ENCODE data around the gene SV2A.
A peak's percentile ranks its signal among the peaks of the same experiment; 100 is the strongest.
"Not testable (repeated sequence)": the region's sequence is repeated elsewhere in the genome, so short reads cannot be mapped to it uniquely, and the experiment has no call there.

The SV2A gene, protein sequence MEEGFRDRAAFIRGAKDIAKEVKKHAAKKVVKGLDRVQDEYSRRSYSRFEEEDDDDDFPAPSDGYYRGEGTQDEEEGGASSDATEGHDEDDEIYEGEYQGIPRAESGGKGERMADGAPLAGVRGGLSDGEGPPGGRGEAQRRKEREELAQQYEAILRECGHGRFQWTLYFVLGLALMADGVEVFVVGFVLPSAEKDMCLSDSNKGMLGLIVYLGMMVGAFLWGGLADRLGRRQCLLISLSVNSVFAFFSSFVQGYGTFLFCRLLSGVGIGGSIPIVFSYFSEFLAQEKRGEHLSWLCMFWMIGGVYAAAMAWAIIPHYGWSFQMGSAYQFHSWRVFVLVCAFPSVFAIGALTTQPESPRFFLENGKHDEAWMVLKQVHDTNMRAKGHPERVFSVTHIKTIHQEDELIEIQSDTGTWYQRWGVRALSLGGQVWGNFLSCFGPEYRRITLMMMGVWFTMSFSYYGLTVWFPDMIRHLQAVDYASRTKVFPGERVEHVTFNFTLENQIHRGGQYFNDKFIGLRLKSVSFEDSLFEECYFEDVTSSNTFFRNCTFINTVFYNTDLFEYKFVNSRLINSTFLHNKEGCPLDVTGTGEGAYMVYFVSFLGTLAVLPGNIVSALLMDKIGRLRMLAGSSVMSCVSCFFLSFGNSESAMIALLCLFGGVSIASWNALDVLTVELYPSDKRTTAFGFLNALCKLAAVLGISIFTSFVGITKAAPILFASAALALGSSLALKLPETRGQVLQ

DNA sequence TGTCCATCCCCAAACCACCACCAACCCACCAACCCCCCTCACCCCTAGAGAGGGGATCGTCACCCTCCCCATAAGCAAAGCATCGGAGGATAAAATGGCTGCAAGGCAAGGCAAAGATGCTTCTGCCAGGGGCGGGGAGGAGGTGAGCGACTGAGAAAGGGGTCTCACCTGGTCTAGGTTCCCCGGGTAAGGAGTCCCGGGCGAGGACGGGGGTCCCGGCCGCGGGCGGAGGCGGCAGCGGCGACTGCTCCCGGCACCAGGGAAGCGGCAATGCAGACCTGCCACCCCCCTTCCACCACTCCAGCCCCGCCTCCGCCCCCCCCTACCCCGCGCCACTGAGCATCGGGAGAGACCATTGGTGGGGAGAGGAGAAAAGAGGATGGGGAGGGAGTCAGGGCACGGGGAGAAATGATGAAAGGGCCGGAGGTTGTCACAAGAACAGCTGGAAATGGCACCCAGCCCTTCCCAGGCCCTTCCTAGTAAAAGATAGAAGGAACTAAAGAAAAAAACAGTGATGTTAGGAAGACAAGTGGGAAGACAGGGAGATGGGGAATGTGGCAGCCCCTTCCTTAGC is at the start of gene SV2A:
Gene SV2A, minus strand, starts transcription at position 274 of the 574 bp plus-strand sequence. CDS start 4,004 bp downstream, outside the sequence.
- DNase-seq: peak; percentile 22

DNA sequence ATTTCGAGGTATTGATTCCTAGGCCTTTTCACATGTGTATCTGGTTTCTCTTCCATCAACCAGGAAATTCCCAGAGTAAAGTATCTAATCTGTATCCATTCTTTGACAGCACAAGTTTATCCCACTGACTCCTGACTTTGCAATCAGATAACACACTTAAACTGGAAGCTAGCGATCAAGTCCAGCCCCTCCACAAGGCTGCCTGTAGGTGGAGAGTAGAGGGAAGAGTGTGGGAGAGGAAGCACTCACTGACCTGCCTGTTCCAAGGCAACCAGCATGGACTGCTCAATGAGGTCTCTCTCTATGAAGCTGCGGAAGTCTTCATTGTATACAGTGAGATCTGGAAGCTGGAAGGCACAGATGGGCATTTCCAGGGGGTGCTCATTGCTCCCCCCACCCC is 49.4 kb upstream of the SV2A start:
- DNase-seq: no peak

DNA sequence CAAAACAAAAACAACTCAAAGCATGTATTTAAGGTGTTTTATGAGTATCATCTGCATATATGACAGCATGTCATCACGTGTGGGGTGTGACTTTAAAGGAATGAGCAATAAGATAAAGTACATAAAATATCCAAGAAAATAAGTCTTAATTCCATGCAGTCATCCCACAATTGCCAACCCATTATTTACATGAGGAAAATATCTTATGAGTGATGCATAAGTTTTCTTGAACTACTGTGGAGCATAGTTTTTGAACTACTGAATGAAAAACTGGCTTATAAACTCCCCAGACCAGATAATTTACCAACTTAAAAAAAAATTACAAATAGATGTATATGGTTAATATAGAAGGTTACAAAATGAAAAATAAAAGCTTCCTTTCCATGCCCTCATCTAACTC is 48.8 kb upstream of the SV2A start:
- DNase-seq: no peak

DNA sequence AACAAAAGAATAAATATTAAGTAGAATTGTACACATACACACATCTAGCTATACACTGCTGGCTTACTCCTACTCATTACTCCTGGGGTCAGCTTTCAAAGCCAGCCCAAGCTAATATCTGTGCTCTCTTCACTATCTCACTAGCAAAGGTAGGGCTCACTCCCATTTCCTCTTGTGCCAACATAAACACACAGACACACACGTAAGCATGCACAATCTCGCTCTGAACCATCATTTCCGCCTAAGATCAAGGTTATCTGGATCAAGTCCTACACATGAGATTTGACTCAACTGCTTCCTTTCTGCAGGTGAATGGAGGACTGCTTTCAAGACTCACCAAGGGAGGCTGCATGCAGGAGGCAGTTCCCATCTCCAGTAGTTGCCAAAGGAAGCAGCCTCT is 47.8 kb upstream of the SV2A start:
- DNase-seq: no peak

DNA sequence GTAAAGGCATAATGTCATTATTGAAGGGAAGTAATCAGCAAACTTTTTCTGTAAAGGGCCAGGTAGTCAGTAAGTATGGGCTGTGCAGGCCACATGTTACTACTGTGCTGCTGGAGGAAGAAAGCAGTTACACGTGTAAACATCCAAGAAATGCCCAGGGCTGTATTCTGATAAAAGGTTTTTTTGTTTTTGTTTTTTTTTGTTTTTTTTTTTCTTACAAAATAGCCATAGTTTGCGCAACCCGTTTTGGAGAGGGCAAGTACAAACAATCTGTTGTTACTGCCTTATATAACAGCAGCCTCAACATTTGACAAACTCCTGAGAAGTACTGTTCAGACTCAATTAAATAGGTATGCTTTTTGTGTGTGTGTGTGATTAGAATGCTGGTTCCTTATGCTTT is 45.7 kb upstream of the SV2A start:
- no peak for DNase-seq

DNA sequence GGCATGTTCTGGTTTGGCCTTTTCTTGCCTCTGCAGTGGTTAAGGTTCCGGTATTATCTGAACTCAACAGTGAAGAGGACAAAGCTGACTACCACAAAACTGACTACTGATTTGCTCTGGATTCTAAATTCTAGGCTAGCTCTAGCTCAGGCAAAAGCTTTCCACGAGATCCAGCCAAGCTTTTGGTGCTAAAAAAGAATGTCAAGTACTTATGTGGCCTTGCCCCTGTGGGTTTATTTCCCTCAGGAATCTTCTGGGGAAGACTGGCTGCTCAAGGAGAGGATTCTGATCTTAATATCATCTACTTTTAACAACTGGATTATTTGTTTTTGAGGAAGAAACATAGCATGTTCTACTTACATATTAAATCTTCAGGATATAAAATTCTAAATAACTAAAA is 45.1 kb upstream of the SV2A start:
- DNase-seq: no peak

DNA sequence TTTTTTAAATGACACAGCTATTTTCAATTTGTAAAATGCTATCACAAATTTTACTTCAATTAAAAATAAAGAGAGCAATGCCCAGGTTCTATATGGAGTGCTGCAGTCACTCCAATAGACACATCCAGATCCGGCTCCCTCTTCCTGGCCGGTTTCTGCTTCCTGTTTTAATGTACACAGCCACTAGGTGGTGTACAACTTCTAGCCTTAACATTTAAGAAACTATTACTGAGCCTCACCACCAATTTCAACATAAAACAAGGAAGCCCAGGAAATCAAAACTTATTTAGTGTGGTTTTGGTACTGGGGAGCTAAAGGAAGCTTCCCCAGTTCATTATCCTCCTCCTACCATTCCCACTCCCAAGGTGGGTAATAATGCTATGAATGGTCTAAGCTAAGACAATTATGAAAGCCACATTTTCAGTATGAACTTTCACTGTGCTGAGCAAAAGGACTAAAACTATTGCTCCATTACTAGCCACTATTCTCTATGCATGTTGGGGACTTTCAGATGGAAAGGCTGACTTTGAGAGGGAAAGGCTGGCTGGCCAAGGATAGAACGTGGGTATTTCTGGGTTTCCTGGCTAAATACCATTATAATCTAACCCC is 44.5 kb upstream of the SV2A start:
- peak; percentile 64 for DNase-seq

DNA sequence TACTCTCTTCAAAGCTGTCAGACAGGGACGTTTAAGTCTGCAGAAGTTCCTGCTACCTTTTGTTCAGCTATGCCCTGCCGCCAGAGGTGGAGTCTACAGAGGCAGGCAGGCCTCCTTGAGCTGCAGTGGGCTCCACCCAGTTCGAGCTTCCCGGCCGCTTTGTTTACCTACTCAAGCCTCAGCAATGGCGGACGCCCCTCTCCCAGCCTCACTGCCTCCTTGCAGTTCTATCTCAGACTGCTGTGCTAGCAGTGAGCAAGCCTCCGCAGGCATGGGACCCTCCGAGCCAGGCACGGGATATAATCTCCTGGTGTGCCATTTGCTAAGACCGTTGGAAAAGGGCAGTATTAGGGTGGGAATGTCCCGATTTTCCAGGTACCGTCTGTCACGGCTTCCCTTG is 39.9 kb upstream of the SV2A start:
- not testable (repeated sequence) for DNase-seq

DNA sequence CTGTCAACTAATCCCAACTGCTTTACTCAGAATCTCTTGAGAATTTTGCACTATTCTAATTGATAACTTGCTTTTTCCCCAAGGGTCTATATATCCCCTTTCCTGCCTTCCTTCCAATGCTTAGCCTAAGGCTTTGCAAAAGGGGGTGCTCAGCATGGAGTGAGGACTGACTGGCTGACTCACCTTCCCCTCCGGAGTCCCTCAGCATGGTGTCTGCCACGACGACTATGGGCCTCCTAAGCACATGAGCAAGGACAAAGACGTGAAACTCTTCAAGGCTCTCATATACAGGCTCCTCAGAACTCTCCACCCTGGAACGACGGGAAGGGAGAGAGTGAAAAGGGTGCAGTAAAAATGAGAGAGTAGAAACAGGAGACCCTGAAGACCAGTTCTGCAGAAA is 32.3 kb upstream of the SV2A start:
- DNase-seq: no peak

DNA sequence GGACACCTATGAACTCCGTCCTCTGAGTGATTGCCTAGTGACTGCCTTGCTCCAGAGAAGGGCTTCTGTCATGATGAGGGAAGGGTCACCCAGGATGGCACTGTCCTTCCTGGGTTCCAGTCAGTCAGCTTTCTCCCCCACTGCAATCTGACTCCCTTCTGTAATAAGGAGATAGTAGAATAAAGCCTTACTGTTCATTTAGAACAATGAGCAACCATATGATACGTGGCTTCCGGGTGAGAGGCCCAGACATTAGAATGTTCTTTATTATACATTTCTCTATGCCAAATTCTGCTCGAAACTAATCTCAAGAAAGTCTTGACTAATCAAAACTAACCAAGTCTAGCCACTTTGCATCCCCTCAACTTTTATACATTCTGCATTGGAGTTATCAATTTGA is 27.6 kb upstream of the SV2A start:
- no peak for DNase-seq

DNA sequence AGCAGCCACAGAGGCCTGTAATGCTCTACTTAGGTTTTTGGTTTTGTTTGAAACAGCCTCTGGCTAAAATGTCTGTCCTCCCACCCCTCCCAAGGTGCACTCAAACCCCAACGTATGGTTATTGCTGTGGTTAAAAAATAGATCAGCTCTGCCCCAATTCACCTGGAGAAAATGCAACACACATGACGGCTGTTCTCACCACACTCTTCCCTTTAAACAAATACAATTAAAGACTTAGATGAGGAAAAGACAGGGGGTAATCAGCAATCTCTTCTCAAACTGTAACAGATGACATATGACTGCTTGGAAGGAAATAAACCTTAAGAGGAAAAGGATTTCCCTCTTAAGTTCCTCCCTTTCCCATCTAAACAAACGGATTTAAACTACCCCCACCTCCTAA is 25.2 kb upstream of the SV2A start:
- no peak for DNase-seq

DNA sequence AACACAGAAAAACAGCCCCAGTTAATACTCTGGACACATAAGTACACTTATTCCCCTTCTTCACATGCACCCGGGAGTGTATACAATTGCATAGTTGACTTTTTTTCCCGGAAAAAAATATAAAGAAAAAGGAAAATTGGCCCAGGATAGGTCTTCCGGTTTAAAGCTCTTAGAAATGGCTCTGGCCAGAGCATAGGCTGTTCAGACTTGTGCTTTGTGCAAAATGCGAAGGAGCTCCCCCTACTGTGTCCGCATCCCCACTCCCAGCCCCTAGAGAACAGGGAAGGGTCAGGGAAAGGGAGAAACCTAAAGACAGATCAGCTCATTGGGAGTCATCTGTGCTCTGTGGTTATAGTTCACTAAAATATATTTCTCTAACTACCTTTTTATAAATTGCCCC is 24.6 kb upstream of the SV2A start:
- no peak for DNase-seq

DNA sequence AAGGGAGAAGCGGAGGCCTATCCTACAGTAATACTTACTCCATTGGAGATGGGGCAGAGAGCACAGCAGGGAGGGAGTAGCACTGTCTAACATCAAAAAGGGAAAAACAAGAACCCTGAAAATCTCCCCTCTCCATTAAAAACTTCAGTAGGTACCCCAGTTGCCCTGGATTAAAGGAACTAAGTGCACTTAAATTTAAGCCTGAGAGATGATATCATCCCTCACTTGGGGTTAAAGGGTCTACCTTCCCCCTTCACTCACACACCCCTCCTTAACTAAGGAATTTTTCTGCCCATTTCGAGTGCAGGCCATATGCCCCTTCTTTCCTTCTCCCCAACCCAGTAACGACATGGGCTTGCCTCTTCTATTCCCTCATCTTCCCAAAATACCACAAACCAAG is 22.8 kb upstream of the SV2A start:
- DNase-seq: no peak

DNA sequence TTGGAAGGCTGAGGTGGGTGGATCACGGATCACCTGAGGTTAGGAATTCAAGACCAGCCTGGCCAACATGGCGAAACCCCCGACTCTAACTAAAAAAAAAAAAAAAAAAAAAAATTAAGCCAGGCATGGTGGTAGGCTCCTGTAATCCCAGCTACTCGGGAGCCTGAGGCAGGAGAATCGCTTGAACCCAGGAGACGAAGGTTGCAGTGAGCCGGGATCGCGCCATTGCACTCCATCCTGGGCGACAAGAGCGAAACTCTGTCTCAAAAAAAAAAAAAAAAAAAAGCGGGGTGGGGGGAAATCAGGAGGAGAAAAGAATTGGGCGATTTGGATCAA is 21.0 kb upstream of the SV2A start:
- not testable (repeated sequence) for DNase-seq

DNA sequence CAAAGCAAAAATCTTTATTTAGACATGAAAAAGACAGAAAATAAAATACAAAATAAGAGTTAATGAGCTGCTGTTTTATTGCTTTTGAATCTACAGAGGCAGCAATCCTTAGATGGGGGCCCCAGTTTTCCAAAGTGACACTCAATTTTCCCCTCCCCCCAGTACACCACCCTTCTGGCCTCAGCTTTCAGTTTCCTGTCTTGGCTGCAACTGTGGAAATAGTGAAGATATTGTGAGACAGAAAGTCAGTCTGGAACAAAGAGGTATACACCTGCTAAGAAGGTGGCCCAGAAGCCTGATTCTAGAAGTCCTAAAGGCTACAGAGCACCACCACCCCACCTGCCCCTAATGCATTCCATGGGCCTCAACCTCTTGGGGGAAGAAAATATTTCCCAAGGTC is 20.1 kb upstream of the SV2A start:
- DNase-seq: no peak

DNA sequence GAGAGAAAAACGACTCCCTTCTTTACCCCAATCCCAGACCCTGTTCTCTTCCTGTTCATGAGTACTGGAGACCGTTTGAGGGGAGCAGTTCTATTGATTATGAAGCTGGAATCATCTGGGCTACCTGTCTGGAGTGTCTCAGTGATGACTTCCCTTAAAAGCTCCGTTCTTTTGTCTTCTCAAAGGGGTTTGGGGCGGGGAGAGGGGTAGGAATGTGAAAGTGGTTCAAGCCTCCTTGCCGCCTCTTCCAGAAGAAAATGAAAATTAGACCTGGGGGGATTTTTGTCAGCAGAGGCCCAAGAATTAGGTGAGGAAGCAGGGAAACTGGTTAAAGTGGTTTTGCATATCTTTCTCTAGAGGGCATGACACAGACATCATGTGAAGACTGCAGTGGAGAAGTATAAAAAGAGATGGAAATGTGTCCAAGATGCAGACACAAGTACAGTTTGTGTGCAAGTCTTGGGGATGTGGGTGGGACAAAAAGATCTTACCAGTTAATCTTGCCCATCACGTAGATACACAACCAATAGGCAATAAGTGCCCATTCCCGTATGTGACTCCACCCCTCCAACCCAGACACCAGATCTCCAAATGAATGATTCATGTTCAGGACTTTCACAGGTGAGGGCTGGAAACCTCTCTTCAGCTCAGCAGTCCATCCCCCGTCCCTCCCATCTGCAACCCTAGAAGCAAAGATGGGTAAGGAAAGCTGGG is 19.5 kb upstream of the SV2A start:
- no peak for DNase-seq

DNA sequence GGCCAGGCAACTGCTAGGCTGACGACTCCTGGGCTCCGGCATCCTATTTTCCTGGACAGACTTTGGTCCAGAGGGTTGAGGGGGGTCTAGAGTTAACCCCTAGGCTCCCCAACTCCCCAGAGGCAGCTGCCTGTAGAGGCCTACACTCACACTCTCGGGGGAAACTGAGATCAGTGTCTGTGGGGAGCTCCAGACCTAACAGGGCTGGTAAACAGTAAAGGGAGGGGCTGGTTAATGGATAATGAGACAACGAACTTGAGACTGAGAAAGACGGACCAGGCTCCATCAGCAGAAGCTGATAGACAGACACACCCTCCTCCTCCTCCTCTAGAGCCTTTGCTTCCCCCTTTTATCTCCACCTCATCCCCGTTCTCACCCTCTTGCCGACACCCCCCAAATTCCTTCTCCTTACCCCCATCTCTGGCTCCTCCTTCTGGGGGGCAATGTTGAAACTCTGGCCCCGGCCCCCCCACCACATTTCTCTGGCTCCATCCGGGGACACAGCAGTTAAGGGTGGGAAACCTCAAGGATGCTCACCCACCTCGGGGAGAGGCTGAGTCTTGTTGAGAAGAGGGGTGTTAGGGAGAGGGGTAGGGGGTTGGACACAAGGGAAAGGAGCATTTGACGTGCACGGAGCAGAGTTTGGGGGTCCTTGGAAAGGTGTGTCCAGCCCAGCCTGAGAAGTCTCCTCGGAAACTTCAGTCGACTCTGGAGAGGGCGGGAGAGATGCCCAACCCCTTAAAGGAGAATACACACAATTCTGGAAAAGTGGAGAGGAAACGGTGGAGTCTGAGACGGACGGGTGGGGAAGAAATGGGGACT is 18.7 kb upstream of the SV2A start, which contains the start of gene MTMR11:
Gene MTMR11, minus strand, starts transcription at position 710 of the 822 bp plus-strand sequence. Its CDS starts 232 bp downstream, at position 478.
- no peak for DNase-seq

DNA sequence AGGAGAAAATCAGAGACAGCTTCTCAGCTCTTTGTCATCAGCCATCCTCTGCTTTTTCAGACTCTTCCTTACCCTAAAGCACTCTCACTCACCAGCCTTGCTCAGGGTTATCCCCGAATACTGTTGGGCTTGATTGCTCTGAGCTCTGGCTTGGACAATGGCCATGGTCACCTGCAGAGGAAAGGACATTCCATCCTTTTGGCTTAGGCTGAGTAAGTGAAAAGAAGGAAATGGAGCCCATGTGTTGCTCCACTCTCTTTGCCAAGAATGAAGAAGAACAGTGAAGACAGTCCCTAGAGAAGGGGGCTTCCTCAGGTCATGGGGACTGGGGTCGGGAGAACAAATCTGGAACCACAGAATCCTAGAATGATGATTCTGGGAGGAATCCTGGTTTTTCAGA is 16.7 kb upstream of the SV2A start:
- no peak for DNase-seq

DNA sequence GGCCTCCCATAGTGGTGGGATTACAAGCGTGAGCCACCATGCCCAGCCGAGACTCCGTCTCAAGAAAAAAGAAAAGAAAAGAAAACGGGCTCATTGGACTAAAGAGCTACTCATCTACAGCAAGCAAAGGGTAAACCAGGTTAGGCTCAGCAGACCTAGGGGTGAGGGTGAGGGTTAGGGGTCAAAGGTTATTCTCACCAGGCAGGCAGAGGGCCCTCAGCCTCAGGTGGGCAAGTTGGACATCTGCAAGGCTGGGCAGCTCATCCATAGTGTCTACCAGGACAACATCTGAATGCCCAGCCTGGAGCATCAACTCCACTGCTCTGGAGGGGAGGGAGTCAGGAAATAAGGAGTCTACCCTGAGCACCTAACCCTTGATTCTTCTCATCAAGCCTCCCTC is 15.6 kb upstream of the SV2A start:
- no peak for DNase-seq

DNA sequence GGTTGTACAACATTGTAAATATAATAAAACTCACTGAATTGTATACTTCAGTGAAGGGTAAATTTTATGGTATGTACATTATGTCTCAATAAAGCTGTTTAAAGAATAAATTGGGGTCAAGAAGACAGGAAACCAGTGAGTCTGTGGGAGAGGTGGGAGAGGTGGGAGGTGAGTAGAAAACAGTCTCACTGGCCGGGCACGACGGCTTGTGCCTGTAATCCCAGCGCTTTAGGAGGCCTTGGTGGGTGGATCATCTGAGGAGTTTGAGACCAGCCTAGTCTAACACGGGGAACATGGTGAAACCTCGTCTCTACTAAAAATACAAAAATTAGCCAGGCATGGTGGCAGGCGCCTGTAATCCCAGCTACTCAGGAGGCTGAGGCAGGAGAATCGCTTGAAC is 14.8 kb upstream of the SV2A start:
- no peak for DNase-seq

DNA sequence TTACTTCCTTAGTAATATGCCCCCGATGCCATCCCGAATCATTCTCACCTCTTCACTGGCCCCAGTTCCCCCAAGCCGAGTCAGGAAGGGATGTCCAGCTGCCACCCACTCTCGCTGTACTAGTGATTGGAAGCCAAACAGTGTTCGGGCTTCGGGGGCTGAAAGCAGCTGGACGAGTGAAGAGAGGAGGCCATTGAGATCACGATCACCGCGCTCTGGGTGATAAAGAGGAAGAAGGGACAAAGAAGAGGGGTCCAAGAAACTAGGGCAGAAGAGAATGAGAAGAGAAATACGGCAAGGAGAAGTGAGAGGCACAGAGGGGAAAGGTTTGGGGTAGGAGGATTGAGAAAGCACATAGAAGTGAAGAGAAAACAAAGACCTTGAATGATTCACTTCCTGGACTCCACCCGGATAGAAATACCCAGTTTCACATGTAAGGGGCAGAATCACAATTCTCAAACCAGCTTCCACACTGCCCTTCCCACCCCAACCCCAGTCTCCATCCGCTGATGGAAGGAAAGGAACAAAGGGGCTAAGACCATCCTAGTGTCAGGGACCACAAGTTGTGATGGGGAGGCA is 13.7 kb upstream of the SV2A start:
- DNase-seq: no peak

DNA sequence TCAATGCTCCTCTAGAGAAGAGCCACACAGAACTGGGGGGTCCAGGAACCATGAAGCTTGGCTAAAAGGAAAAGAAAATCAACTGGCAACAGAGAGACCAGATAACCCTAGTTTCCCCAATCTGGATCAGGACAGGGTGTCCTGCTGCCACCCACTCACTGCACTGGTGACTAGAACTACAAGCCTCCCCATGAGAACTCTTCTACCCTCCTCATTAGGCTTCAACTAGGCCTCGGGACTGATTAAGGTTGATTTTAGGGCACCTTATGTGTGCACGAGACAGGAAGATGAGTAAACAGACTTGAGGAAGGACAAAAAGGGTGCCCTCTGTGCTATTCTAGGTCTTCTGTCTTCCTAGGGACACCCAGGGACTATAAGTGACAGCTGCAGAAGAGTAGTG is 12.2 kb upstream of the SV2A start:
- DNase-seq: no peak
